Measurements from ENCODE around the gene HIVEP3. TPM values are rescaled to one million over a fixed set of nuclear protein-coding genes. Genes with fewer than 3 reads are reported as not detected.

Gene HIVEP3
- total and polyA plus RNA-seq, 4 donors, result 3.0 to 9.4 (median 7.8) TPM

- Histone ChIP-seq H3K4me3 (ENCODE audit: low read depth, low read length) (no peak overlapping the region), H3K27ac (ENCODE audit: low read depth, low read length) (no peak overlapping the region), H3K4me1 (ENCODE audit: control insufficient read depth, insufficient read depth, low read length) (peaks cover 18% of the 10 kb centered on the region), H3K9me3 (ENCODE audit: control insufficient read depth, insufficient read depth, low read length) (no peaks in the 10 kb centered on the region), H3K27me3 (ENCODE audit: control insufficient read depth, insufficient read depth, low read length) (no peaks in the 10 kb centered on the region), H3K36me3 (ENCODE audit: control insufficient read depth, insufficient read depth, low read length) (no peaks in the 10 kb centered on the region)
- 79% methylated on average over 7 of the region's 11 CpGs for WGBS (ENCODE audit: insufficient coverage)
- DNase-seq (ENCODE audit: low read depth in 4 of 6, low spot score in 6 of 6), result no peak
Measured at GRCh38 chr1:41681331-41682098, 237.2 kb downstream of the HIVEP3 start.

- Histone ChIP-seq H3K36me3 (ENCODE audit: control insufficient read depth, insufficient read depth, low read length) (no peaks in the 10 kb centered on the region), H3K4me3 (ENCODE audit: low read depth, low read length) (no peak overlapping the region), H3K4me1 (ENCODE audit: control insufficient read depth, insufficient read depth, low read length) (peaks cover 18% of the 10 kb centered on the region), H3K27ac (ENCODE audit: low read depth, low read length) (no peak overlapping the region), H3K27me3 (ENCODE audit: control insufficient read depth, insufficient read depth, low read length) (no peaks in the 10 kb centered on the region), H3K9me3 (ENCODE audit: control insufficient read depth, insufficient read depth, low read length) (no peaks in the 10 kb centered on the region)
- whole genome bisulfite sequencing (ENCODE audit: insufficient coverage), result 60% methylated on average over 1 of the region's 1 CpG
- no peak for DNase-seq (ENCODE audit: low read depth in 4 of 6, low spot score in 6 of 6)
Measured at GRCh38 chr1:41679994-41680393, 238.7 kb downstream of the HIVEP3 start.

GRCh38 chr1:41679531-41679930 is 239.2 kb downstream of the HIVEP3 start:
- H3K36me3 ChIP-seq (ENCODE audit: control insufficient read depth, insufficient read depth, low read length), result no peaks in the 10 kb centered on the region
- DNase-seq (ENCODE audit: low read depth in 4 of 6, low spot score in 6 of 6), result no peak
- no peaks in the 10 kb centered on the region for H3K9me3 ChIP-seq (ENCODE audit: control insufficient read depth, insufficient read depth, low read length)
- H3K4me3 ChIP-seq (ENCODE audit: low read depth, low read length), result no peak overlapping the region
- H3K27ac ChIP-seq (ENCODE audit: low read depth, low read length), result no peak overlapping the region
- H3K4me1 ChIP-seq (ENCODE audit: control insufficient read depth, insufficient read depth, low read length), result peaks cover 18% of the 10 kb centered on the region
- WGBS (ENCODE audit: insufficient coverage), result 100% methylated on average over 1 of the region's 1 CpG
- no peaks in the 10 kb centered on the region for H3K27me3 ChIP-seq (ENCODE audit: control insufficient read depth, insufficient read depth, low read length)

GRCh38 chr1:41678111-41678878 is 240.4 kb downstream of the HIVEP3 start:
- no peaks in the 10 kb centered on the region for H3K36me3 ChIP-seq (ENCODE audit: control insufficient read depth, insufficient read depth, low read length)
- no peaks in the 10 kb centered on the region for H3K9me3 ChIP-seq (ENCODE audit: control insufficient read depth, insufficient read depth, low read length)
- no peak overlapping the region for H3K4me3 ChIP-seq (ENCODE audit: low read depth, low read length)
- peaks cover 2% of the 10 kb centered on the region for H3K27me3 ChIP-seq (ENCODE audit: control insufficient read depth, insufficient read depth, low read length)
- H3K27ac ChIP-seq (ENCODE audit: low read depth, low read length), result peak overlapping the region; percentile 15
- 69% methylated on average over 12 of the region's 13 CpGs for WGBS (ENCODE audit: insufficient coverage)
- no peak for DNase-seq (ENCODE audit: low read depth in 4 of 6, low spot score in 6 of 6)
- H3K4me1 ChIP-seq (ENCODE audit: control insufficient read depth, insufficient read depth, low read length), result peaks cover 22% of the 10 kb centered on the region

DNA sequence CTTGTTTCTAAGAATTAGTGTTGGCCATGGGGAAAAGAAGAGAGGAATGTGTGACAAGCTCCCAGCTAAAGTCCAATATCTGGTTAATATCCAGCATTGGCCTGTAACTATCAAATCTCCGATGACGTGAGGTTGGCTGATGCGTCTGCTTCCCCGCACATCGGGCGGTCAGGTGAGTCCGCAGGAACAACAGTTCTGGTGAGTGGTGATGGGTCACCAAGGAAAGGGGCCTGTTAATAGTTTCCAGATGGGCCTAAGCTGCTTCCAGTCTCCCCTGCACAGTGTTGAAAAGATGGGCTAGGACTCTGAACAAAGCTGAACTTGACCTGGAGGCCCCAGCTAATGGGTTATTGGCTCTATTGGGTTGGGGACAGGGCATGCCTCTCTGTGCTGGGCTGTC is 241.1 kb downstream of the HIVEP3 start:
- Histone ChIP-seq H3K27ac (ENCODE audit: low read depth, low read length) (peak overlapping the region; percentile 15), H3K36me3 (ENCODE audit: control insufficient read depth, insufficient read depth, low read length) (no peaks in the 10 kb centered on the region), H3K27me3 (ENCODE audit: control insufficient read depth, insufficient read depth, low read length) (peaks cover 2% of the 10 kb centered on the region), H3K4me1 (ENCODE audit: control insufficient read depth, insufficient read depth, low read length) (peaks cover 26% of the 10 kb centered on the region), H3K9me3 (ENCODE audit: control insufficient read depth, insufficient read depth, low read length) (no peaks in the 10 kb centered on the region), H3K4me3 (ENCODE audit: low read depth, low read length) (no peak overlapping the region)
- no peak for DNase-seq (ENCODE audit: low read depth in 4 of 6, low spot score in 6 of 6)
- 81% methylated on average over 7 of the region's 7 CpGs for WGBS (ENCODE audit: insufficient coverage)

- H3K4me3 ChIP-seq (ENCODE audit: low read depth, low read length), result no peak overlapping the region
- peaks cover 29% of the 10 kb centered on the region for H3K4me1 ChIP-seq (ENCODE audit: control insufficient read depth, insufficient read depth, low read length)
- H3K9me3 ChIP-seq (ENCODE audit: control insufficient read depth, insufficient read depth, low read length), result no peaks in the 10 kb centered on the region
- H3K27me3 ChIP-seq (ENCODE audit: control insufficient read depth, insufficient read depth, low read length), result peaks cover 2% of the 10 kb centered on the region
- WGBS (ENCODE audit: insufficient coverage), result 90% methylated on average over 1 of the region's 1 CpG
- no peaks in the 10 kb centered on the region for H3K36me3 ChIP-seq (ENCODE audit: control insufficient read depth, insufficient read depth, low read length)
- no peak overlapping the region for H3K27ac ChIP-seq (ENCODE audit: low read depth, low read length)
- no peak for DNase-seq (ENCODE audit: low read depth in 4 of 6, low spot score in 6 of 6)
Measured at GRCh38 chr1:41675401-41675800, 243.3 kb downstream of the HIVEP3 start.

- 51% methylated on average over 10 of the region's 10 CpGs for WGBS (ENCODE audit: insufficient coverage)
- H3K9me3 ChIP-seq (ENCODE audit: control insufficient read depth, insufficient read depth, low read length), result no peaks in the 10 kb centered on the region
- DNase-seq (ENCODE audit: low read depth in 4 of 6, low spot score in 6 of 6), result no peak
- H3K27me3 ChIP-seq (ENCODE audit: control insufficient read depth, insufficient read depth, low read length), result peaks cover 2% of the 10 kb centered on the region
- no peak overlapping the region for H3K4me3 ChIP-seq (ENCODE audit: low read depth, low read length)
- no peaks in the 10 kb centered on the region for H3K36me3 ChIP-seq (ENCODE audit: control insufficient read depth, insufficient read depth, low read length)
- no peak overlapping the region for H3K27ac ChIP-seq (ENCODE audit: low read depth, low read length)
- peaks cover 29% of the 10 kb centered on the region for H3K4me1 ChIP-seq (ENCODE audit: control insufficient read depth, insufficient read depth, low read length)
Measured at GRCh38 chr1:41674522-41674921, 244.2 kb downstream of the HIVEP3 start.

- peaks cover 2% of the 10 kb centered on the region for H3K27me3 ChIP-seq (ENCODE audit: control insufficient read depth, insufficient read depth, low read length)
- H3K36me3 ChIP-seq (ENCODE audit: control insufficient read depth, insufficient read depth, low read length), result no peaks in the 10 kb centered on the region
- WGBS (ENCODE audit: insufficient coverage), result 56% methylated on average over 3 of the region's 9 CpGs
- no peak overlapping the region for H3K27ac ChIP-seq (ENCODE audit: low read depth, low read length)
- peaks cover 29% of the 10 kb centered on the region for H3K4me1 ChIP-seq (ENCODE audit: control insufficient read depth, insufficient read depth, low read length)
- no peak for DNase-seq (ENCODE audit: low read depth in 4 of 6, low spot score in 6 of 6)
- H3K4me3 ChIP-seq (ENCODE audit: low read depth, low read length), result no peak overlapping the region
- H3K9me3 ChIP-seq (ENCODE audit: control insufficient read depth, insufficient read depth, low read length), result no peaks in the 10 kb centered on the region
Measured at GRCh38 chr1:41673806-41674205, 244.9 kb downstream of the HIVEP3 start.

DNA sequence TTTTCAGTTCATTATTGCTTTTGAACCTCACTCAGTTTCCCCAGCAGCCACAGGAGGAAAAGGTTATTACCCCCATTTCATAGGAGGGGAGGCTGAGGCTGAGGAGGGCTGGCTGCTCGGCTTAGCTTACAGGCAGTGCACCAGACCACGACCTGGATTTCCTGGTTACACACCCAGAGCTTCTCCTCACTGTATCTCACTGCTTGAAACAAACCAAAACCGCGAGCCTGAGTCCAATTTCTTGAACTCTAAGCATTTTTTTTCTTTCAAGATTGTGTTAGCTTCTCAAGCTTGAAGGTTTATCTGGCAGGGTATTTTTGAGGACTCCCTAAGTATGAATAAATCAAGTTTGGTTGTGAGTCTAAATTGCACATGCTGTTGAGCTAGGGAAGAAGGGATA is 245.3 kb downstream of the HIVEP3 start:
- H3K4me1 ChIP-seq (ENCODE audit: control insufficient read depth, insufficient read depth, low read length), result peaks cover 26% of the 10 kb centered on the region
- H3K4me3 ChIP-seq (ENCODE audit: low read depth, low read length), result no peak overlapping the region
- peak in 2 of 6 donors; percentile 57 to 61 for DNase-seq (ENCODE audit: low read depth in 4 of 6, low spot score in 6 of 6)
- no CpG with 5 or more reads among the region's 4 CpGs for WGBS (ENCODE audit: insufficient coverage)
- no peaks in the 10 kb centered on the region for H3K36me3 ChIP-seq (ENCODE audit: control insufficient read depth, insufficient read depth, low read length)
- H3K9me3 ChIP-seq (ENCODE audit: control insufficient read depth, insufficient read depth, low read length), result no peaks in the 10 kb centered on the region
- H3K27me3 ChIP-seq (ENCODE audit: control insufficient read depth, insufficient read depth, low read length), result peaks cover 2% of the 10 kb centered on the region
- no peak overlapping the region for H3K27ac ChIP-seq (ENCODE audit: low read depth, low read length)
